ENCODE results near the gene PTK7.

GRCh38 chr6:43122146-43122545 lies 46.0 kb downstream of the PTK7 start:
- TF ChIP-seq, protein P1, sequence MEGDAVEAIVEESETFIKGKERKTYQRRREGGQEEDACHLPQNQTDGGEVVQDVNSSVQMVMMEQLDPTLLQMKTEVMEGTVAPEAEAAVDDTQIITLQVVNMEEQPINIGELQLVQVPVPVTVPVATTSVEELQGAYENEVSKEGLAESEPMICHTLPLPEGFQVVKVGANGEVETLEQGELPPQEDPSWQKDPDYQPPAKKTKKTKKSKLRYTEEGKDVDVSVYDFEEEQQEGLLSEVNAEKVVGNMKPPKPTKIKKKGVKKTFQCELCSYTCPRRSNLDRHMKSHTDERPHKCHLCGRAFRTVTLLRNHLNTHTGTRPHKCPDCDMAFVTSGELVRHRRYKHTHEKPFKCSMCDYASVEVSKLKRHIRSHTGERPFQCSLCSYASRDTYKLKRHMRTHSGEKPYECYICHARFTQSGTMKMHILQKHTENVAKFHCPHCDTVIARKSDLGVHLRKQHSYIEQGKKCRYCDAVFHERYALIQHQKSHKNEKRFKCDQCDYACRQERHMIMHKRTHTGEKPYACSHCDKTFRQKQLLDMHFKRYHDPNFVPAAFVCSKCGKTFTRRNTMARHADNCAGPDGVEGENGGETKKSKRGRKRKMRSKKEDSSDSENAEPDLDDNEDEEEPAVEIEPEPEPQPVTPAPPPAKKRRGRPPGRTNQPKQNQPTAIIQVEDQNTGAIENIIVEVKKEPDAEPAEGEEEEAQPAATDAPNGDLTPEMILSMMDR (IDR thresholded peaks at IDR 0.05; ENCODE audit: poor library complexity) = no peak
- TF ChIP-seq EZH2 (IDR thresholded peaks at IDR 0.05; ENCODE audit: borderline replicate concordance) (no peak), EZH2phosphoT487 (IDR thresholded peaks at IDR 0.05; ENCODE audit: low read depth, severe bottlenecking, unreplicated experiment) (no peak)

Data from hepatocyte (in vitro differentiated cells).